Activated CD4-positive, CD25-positive, alpha-beta regulatory T cell treated with anti-CD3 and anti-CD28 coated beads, Interleukin-2, amount 50 U/mL, for 24 hours (primary cell): ENCODE data around the gene CMC1.
A peak's percentile ranks its signal among the peaks of the same experiment; 100 is the strongest.
"Not testable (repeated sequence)": the region's sequence is repeated elsewhere in the genome, so short reads cannot be mapped to it uniquely, and the experiment has no call there.

ENCODE experiments used
- ATAC-seq, 2 donors: fragments of 150-1000 bp; cut with Tn5 transposase; one replicate each; pipeline ENCODE4 v1.10.0; 2021; ENCODE audit warnings: mild to moderate bottlenecking in 1 of 2, moderate library complexity in 1 of 2

The CMC1 gene

DNA sequence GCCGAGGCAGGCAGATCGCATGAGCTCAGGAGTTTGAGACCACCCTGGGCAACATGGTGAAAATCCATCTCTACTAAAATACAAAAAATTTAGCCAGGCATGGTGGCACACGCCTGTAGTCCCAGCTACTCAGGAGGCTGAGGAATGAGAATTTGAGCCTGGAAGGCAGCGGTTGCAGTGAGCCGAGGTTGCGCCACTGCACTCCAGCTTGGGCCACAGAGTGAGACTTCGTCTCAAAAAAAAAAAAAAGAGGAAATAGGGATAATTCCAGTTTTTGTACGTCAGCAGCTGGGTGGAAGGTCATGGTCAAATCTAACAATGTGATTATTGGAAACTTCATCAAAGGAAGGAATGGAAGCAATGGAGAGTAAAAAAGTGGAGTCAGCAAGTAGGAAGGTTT, 3.1 kb downstream of the CMC1 start:
- no peak for ATAC-seq

DNA sequence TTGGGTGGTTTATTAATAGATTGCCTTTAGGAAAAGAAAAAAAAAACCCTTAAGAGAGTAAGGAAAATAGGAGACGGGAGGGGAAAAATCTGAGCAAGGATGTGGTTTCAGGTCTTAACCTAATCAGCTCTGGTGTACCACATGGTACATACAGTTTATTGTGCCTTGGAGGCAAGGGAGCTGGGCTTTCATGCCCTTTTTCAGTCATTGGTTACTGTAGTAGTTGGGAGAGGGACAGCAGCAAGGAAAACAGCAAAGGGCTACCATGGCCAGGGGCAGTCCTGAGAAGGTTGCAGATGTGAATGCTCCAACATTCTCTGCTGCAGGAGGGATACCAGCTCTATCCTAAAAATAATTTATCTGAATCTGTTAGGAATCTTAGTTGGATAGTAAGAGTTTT, 5.9 kb downstream of the CMC1 start:
- ATAC-seq, result no peak

DNA sequence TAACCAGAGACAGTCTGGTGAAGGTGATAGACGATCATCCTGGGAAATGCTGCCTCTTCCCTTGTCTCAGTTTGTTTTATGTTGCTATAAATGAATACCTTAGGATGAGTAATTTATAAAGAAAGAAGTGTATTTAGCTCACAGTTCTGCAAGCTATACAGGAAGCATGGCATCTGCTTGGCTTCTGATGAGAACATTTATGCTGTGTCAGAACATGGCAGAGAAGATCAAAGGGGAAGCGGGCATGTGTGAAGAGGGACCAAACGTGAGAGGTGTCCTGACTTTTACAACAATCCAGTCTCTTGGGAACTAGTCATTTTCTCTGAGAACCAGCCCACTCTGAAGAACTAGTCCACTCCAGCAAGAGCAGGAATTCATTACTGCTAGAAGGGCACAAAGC, 9.6 kb downstream of the CMC1 start:
- no peak for ATAC-seq

DNA sequence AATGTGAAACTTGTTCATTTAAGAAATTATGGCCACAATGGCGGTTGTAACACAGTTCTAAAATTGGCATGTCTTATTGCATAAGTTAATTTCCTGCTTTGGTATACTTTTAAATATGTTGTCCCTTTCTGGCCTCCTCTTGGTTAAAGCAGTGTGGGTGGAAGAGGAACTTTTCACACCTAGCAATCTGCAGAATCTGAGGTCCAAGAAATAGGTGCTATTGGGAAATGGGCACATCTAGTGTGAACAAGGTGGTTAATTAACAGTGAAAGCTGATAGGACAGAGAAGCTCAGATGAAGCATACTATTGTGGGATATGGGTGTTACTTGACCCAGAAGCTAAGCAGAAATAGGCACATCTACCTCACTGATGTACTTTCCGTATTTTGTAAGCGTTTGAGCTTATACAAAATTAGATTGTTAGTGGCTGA, 10.6 kb downstream of the CMC1 start:
- ATAC-seq, result no peak

DNA sequence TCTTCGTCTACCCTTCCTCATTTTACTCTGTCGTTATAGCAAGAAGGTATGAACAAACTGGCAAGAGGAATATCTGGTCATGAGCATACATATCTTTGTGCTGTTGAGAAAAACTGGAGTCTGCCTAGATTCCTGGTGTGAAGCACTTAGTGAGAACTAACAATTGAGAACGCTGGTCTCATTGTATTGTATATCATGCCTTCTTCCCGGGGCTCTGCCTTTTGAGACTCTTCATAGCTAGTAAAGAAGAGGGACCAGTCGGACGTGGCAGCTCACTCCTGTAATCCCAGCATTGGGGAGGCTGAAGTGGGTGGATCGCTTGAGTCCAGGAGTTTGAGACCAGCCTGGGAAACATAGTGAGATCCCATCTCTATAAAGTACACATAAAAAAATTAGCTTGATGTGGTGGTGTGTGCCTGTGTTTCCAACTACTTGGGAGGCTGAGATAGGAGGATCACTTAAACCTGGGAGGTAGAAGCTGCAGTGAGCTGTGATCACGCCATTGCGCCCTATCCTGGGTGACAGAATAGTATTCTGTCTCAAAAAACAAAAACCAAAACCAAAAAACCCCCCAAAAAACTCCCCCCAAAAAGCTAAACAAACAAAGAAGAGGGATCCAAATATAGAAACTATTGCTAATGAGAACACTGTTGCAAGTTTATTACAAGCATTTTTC, 11.8 kb downstream of the CMC1 start:
- no peak for ATAC-seq

DNA sequence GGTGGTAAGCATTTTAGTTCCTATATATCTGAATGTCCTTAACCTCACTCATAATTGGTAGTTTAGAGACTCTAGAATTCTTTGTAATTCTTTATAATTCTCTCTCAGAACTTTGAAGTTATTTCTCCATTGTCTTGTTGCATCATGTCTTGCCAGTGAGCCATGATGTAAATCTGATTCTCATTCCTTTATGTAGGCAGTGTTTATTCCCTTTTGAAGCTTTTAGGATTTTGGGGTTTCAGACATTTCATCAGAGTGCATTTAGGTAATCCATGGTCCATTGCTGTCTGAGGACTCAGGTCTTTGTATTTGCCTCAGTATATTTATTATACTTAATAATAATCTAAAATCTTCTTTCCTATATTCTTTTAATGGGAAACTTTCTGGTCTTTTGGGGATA, 20.6 kb downstream of the CMC1 start:
- no peak for ATAC-seq

DNA sequence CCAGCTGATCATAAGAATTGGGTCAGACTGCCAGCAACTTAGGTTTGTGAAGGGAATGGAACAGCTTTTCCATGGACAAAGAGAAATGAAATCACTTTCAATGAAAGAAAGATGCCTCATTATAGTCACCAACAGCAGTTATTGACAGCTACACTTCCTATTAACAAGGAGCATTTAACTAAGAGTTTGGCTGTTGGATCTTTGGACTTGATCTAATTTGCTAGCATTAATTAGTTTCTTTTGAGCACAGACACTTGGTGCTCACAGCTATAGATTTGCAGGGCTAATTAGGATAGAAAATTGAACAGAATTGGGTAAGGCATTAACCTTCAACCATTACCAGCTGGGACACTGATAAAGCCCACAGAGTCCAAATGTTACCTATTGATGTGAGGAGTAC, 24.2 kb downstream of the CMC1 start:
- ATAC-seq, result no peak

DNA sequence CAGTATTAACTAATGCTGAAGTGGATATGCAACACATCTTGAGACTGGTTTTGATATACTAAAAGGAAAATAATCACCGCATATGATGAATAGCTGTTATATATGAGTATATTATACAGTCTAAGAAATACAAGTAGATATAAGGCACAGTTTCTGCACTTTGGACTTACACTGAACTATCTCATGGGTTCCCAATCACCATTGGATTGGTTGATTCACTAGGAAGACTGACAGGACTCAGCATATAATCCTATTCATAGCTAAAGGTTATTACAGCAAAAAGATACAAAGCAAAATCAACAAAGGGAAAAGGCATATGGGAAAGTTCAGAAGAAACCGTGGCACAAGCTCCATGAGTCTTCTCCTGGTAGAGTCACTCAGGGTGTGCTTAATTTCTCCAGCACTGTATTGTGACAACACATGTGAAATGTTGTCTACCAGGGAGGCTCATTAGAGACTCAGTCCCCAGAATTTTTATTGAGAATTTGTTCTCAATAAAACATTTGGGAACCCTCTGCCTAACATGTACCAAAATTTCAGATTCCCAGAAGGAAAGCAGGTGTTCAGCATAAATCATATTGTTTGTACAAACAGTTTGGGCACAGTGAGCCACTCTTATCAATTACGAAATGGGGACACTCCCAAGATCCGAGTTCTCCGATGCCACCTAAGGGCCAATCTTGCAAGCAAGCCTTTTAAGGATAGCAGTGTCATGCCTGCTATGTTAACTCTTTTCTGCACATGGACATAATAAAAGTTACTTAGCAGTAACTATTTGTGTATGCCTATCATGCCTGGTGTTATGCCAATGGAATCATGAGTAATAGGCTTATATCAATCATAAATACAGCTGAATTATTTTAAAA, 26.8 kb downstream of the CMC1 start:
- no peak for ATAC-seq

DNA sequence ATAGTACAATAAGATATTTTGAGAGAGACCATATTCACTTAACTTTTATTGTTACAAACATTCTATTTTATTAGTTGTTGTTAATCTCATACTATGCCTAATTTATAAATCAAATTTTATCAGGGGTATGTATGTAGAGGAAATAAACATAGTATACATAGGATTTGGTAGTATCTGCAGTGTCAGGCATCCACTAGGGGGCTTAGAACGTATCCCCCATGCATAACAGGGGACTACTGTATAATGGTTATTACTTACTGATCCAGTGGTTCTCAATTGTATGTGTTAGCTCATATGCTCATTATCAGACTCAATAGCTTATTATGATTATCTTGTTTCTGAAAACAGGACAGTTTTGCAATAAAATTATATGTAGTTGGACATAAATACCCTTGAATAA, 27.6 kb downstream of the CMC1 start:
- ATAC-seq, result no peak

DNA sequence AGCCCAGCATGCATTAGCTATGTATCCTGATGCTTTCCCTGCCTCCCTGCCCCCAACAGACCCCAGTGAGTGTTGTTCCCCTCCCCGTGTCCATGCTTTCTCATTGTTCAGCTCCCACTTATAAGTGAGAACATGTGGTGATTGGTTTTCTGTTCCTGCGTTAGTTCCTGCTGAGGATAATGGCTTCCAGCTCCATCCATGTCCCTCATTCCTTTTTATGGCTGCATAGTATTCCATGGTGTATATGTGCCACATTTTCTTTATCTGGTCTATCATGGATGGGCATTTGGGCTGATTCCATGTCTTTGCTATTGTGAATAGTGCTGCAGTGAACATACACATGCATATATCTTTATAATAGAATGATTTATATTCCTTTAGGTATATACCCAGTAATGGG, 28.5 kb downstream of the CMC1 start:
- not testable (repeated sequence) for ATAC-seq

DNA sequence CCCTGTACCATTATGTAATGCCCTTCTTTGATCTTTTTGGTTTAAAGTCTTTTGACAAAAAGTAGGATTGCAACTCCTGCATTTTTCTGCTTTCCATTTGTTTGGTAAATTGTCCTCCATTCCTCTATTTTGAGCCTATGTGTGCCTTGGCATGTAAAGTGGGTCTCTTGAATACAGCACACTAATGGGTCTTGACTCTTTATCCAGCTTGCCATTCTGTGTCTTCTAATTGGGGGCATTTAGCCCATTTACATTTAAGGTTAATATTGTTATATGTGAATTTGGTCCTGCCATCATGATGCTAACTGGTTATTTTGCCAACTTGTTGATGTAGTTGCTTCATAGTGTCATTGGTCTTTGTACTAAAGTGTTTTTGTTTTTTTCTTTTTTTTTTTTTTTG, 32.4 kb downstream of the CMC1 start:
- no peak for ATAC-seq

DNA sequence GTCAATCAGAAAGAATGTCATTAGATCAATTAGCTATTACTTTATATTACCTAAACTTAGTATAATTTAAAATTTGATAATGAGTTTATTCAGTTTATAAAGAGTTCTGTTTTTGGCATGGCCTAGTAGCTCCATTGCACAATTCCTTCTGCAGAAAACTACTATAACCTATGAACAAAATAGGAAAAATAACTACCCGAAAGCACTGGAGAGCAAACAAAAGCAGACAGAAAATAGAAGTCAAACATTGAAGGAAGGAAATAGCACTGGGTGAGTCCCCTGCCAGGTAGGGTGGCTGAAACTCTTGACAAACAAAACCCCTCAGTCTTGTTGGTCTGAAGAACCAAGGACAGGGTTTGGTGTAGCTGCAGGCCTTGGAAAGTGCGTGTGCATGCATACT, 37.5 kb downstream of the CMC1 start:
- no peak for ATAC-seq

DNA sequence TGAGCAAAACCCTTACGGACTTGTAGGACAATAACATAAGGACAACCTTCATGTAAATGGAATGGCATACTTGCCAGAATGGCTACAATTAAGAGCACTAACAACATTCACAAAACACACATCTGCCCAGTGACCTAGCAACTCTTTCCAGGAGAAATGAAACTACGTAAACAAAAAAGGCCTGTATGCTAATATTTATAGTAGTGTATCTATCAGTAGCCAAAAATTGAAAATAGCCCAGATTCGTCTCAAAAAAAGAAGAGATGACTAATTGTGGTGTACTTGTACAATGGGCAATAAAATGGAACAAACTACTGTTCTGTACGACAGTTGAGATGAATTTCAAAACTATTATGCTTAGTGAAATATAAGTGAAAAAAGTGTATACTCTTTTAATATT, 38.4 kb downstream of the CMC1 start:
- no peak for ATAC-seq

DNA sequence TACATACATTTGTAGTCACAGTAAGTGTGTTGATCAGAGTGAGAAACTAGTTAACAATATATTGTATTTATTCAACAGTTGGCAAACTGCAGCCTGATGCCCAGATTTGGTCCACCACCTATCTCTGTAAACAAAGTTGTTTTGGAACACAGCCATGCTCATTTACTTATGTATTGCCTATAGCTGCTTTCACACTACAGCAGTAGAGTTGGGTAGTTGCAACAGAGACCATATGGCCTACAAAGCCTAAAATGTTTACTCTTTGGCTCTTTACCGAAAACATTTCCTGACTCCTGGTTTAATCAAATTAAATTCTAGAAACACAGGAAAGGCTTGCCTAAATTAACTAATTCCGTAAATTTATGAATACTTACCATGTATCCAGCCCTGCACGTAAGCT, 39.4 kb downstream of the CMC1 start:
- ATAC-seq, result no peak

DNA sequence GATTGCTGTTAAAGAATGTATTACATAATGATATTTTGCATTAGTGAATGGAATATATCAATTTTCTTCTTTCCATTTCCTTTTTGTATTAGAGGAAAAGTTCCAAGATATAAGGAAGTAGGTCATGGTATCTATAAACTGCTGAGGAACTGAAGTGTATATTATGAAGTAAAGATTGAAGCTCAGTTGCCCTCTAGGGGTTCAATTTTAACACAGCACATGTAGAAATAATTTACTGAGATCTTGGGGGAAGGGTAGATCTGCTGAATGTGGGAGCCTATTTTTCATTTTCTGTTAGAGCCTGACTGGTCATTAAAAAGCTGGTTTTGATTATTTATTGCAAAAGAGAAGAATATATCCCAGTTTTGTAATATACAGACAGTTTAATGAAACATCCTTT, 45.2 kb downstream of the CMC1 start:
- ATAC-seq, result peak; percentile 33 to 44

DNA sequence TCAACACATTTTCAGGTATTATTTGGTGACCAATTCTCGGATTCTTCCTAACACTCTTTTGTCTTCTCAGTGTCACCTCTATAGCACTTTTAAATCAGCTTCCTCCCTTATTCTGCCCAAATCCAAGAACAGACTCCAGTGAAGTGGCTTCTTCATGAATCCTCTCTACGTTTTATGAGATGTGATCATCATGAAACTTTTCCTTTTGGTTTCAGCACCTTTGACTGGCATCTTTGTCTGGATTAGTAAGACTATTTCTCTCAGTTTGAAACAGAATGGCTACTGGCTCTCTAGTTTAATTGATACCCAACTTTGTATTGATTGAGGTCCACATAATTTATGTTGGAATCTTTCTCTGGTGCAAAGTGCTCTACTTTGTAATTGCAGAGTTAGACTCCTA, 45.6 kb downstream of the CMC1 start:
- ATAC-seq, result no peak

DNA sequence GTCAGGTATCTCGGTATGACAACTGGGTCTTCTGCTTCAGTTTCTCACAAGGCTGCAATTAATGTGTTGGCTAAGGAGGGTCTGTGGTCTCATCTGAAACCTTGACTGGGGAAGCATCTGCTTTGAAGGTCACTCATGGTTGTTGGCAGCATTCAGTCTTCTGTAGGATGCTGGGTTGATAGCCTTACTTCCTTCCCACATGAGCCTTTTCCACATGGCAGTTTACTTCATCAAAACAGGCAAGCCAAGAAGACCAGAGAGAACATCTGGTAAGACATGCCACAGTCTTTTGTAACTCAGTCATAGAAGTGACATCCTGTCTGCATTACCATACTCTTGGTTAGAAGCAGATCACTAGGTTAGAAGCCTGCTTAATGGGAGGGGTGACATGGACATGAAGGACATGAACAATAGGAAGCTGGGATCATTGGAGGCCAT, 49.5 kb downstream of the CMC1 start:
- no peak for ATAC-seq

DNA sequence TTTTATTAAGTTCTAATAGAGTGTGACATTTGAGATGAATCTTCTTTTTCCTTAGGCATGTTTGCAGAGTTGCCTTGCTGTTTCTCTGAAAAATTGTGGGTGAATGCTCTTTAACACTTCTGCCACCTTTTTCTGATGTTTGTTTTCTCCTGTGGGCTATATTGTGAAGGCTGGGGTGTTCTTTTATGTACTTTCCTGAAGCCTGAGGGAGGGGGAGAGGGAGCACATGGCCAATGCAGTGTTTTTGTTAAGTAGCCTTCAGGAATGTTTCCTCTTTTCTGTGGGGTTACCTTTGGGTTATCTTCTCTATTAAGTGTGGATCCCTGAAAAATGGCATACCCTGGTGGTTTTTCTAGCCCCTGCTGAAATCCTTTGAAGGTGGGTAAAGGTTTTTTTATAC, 50.2 kb downstream of the CMC1 start:
- no peak for ATAC-seq

DNA sequence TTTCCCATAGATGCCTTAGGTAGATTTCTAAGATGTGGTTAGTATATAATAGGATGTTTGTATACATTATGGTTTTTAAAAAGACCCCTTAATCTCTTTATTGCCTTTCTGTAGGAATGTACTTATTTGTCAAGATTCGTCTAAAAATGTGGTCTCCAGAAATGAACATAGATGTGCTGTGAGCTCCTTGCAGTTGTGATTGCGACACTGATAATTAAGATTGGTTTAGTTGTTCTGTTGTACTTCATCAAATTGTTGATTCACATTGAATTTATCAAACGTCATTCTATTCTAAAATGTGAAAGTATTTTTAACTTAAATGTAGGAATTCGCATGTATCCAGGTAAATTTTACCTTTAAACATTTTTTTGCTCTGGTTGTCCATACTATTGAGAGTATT, 51.2 kb downstream of the CMC1 start:
- no peak for ATAC-seq

DNA sequence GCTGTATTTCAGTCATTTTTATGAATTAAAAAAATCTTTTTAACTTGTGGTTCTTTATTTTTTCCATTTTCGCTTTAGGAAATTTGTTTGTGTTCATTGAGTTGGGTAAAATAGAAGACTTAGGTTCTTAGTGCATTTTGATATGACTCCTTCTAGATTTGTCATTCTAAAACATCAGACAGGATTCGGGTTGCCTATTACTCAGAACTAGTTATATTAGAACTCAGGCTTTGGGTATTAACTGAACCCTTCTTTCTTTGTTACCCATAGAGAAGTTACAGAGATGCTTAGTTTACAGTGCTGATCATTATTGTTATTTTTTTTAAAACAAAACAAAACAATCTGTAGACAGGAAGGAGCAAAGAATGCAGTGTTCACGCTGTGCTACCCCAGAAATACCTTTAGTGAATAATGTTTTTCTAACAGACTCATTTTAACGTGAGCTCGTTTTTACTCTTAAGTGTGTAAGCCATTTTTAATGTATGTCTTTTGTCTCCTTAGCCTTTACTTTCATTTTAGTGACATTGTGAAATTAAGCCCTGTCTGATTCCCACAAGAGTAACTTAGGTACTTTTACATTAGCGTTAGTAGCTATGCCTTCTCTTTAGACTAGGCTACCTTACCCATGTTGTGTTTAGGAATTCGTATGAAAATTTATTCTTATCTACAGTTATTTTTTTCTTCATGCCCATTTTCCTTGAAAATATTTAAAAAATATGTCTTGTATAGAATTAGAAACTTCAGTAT, 53.4 kb downstream of the CMC1 start:
- no peak for ATAC-seq

DNA sequence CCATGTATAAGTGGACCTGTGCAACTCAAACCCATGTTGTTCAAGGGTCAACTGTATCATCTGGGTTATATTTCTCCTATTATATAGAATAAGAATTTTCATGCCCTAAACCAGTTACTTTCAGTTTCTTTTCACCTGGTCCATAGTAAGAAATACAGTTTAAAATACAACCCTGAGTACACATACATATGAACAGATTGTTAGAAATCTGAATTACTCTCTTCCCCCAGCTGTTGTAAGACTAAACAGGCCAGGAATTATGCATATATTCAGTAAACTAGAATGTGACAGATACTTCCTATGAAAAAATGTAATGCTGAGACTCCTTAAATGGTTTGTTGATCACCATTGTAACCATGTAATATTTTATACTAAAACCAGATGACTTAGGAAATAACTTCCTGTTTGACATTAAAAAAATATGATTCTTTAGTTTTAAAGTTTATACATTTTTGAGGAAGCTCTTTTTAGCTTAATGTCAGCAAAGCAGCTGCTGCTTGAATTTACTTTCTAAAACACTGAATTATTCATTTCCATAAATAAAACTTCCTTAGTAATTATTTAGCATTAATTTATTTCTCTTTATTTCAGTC, 54.6 kb downstream of the CMC1 start:
- no peak for ATAC-seq

DNA sequence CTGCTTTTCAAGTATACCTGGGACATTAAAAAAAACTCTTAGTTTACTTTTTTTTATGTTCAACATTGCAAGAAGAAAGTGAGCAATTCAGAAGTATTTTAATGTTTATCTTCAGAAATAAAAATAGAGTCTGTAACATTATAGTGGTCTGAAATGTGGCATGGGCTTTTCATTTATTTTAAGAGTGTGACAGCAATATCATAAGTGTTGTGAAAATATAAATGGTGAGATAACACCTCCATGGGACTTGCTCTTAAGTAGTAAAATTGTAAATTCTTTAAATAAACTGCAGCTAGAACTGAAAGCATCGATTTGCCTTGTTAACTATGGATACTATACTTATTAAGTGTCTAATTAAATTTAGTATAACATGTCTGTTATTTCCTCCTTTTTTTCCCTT, 58.3 kb downstream of the CMC1 start:
- no peak for ATAC-seq

DNA sequence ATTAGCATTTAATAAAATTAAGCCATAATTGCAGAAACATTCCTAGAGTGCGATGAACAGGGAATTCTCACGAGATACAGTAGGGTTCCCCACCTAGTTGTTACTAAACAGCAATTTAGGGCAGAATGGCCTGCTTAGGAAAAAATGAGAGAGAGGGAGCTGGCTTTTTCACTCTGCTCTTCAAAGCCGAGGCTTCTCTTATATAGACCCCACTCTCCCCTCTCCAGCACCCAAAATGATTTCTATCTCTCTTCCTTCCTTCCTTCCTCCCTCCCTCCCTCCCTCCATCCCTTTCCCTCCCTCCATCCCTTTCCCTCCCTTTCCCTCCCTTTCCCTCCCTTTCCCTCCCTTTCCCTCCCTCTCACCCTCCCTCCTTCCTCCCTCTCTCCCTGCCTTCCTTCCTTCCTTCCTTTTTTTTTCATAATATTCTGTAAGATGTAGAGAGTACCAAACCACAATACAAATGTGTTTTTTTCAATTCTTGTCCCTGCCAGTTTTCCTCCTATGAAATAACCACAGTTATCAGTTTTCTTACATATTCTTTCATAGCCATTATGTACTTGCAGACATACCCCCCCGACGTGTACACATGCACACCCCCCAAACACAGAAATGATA, 59.0 kb downstream of the CMC1 start:
- no peak for ATAC-seq
